GM12865 (cell line): ENCODE results near the gene UROC1.

Experiments used
- DNase-seq: peaks from one replicate; pipeline ENCODE4 v3.0.0; 2010; ENCODE audit warnings: low read depth
- H3K4me3 ChIP-seq: 2 replicates; pipeline ENCODE4 v1.5.1; 2011; ENCODE audit warnings: mild to moderate bottlenecking, low read depth, low read length, control low read depth
- CTCF ChIP-seq: IDR thresholded peaks from 2 replicates; pipeline ENCODE4 v1.5.1; 2011; ENCODE audit warnings: low read length, control low read depth, low read depth, inconsistent platforms; ENCODE audit not compliant: insufficient read depth; ENCODE audit errors: missing control alignments

UROC1 gene

GRCh38 chr3:126474498-126475412 is 42.8 kb downstream of the UROC1 start:
- peak; percentile 76 for DNase-seq
- peak overlapping the region; percentile 73 for H3K4me3 ChIP-seq
- no peak for TF ChIP-seq CTCF

DNA sequence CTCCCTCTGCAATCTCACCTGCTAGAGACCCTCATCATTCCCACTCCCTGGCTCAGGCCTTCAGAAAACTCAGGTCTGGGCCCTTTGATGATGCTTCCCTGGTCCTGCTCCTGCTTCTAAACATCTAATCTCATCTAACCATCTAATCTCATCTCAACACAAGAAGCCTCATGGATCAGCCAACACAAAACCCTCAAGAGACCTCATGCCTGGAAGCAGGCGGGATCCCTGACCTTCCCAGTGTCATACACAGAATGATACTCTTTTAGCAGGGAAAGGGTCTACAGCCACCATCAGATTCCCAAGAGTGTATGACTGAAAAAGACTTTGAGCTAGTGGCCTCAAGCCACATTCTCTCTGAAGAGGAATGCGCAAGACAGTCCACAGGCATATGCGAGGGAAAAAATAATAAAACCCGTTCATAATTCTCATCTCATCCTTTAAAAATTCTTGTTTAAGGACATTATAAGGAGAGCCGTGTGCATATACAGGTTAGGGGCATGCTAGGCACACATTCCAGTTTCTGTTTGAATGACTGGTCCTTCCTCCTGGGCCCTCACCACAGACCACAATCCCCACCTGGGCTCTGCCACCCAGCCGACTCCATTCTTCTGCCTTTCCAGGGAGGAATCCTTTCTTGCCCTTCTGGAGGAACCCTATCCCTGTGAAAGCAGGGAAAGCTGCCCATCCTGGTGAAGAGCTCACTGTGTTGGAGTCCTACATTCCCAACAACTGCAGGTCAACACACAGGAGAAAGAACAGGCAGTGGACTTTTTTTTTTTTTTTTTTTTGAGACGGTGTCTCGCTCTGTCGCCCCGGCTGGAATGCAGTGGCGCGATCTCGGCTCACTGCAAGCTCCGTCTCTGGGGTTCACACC is 44.0 kb downstream of the UROC1 start:
- peak overlapping the region; percentile 36 for H3K4me3 ChIP-seq
- peak; percentile 32 for DNase-seq
- no peak for TF ChIP-seq CTCF

DNA sequence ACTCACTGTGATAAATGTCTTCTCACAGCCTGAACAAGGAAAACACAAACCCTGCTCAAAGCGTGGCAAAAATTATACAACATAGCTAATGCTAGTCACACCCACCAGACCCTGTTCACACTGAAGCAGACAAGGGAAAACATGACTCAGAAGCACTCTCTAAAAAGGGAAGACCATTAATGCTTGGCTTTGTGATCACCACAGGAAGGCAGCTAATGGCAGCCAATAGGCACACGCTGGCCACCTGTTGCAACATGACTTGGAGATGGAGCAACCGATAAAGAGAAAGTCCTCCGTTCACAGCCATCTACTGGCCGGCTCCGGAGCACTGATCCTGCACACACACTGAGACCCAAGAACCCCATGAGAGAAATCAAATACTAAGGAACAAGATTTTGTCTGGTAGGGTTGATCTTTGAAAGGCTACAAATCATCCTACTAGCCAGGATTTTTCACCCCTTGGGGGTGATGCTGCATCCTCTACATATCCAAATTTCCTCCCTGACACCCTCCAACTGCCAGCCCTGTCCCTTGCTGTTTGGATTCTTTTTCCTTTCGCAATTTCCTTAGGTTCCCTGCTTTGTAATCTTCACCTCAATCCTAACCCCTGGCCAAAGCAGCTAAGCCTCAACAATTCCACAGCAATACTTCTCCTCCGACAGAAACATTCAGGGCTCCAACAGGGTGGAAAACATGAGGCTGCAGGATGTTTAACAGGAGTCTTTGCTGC is 45.1 kb downstream of the UROC1 start:
- no peak for DNase-seq
- no peak for TF ChIP-seq CTCF
- H3K4me3 ChIP-seq: no peak overlapping the region

GRCh38 chr3:126469479-126469878 is 48.1 kb downstream of the UROC1 start:
- TF ChIP-seq CTCF: no peak
- DNase-seq: no peak
- no peak overlapping the region for H3K4me3 ChIP-seq

DNA sequence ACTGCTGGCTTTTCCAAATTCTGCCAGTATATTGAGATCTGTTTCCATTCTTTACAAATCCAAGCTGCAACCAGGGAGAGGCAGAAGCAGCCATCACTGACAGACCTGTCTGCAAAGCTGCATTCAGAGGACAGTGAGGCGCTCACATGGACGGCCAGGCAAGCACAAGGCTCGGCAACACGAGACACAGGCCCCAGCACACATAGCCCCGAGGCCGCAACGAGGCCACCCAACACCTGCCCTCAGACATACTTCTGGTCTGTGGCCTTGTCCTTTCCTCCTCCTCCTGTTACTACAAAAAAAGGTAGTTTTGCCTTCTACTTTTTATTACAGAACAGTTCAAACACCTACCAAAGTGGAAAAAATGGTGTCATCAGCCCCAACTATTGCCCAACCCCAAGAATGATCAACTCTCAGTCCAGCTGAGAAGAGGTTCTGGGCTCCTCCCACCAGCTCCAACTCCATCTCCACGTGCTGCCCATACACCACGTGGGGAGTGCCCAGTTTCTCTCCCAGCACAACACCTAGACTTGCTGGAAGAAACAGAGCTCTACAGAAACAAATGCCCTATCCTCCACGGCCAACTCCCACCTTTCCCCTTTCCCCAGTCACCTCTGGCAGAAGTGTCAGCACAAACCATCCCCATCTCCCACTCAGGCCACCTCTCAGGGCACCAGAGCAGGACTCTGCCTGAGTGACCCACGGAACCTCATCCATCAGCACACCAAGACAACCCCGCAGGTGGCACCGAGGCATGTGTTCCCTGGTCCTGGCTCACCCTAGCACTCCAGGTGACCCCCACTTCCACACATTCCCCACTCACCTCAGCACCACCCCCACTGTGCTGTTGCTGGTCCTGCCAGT is 49.3 kb downstream of the UROC1 start:
- DNase-seq: no peak
- TF ChIP-seq CTCF: no peak
- H3K4me3 ChIP-seq: no peak overlapping the region

GRCh38 chr3:126467611-126467955 is 50.0 kb downstream of the UROC1 start:
- no peak for TF ChIP-seq CTCF
- no peak overlapping the region for H3K4me3 ChIP-seq
- DNase-seq: no peak
